RPMI8226 (cell line): ENCODE results near the gene FOXP2.
"Not testable (repeated sequence)": the region's sequence is repeated elsewhere in the genome, so short reads cannot be mapped to it uniquely, and the experiment has no call there.

Experiments used
- DNase-seq: peaks from one replicate; pipeline ENCODE4 v3.0.0-alpha.2; 2015

Gene FOXP2

DNA sequence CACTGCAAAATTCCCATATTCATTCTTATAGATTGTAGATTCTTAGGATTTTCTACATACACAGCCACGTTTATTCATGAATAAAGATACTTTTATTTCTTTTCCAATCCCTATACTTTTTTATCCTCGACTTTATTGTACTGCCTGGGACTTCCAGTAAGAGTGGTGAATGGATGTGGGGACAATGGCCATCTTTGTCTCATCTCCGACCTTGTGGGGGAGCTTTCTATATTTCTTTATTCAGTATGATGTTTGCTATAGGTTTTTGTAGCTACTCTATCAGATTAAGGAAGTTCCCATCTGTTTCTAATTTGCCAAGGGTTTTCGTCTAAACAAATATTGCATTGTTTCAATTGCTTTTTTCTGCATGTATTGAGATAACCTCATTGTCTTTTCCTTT, 184.3 kb downstream of the FOXP2 start:
- no peak for DNase-seq

- DNase-seq, result no peak
These were observed 191.5 kb downstream of the FOXP2 start for GRCh38 chr7:114606100-114606499.

DNA sequence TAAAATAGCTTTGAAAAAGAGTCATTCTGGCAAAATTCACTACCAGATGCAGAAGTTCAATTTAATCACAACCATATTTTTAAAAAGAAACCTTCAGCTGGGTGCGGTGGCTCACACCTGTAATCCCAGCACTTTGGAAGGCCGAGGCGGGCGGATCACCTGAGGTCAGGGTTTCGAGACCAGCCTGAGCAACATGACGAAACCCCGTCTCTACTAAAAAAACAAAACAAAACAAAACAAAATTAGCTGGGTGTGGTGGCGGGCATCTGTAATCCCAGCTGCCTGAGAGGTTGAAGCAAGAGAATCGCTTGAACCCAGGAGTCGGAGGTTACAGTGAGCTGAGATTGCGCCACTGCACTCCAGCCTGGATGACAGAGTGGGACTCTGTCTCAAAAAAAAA, 194.2 kb downstream of the FOXP2 start:
- DNase-seq, result not testable (repeated sequence)

DNA sequence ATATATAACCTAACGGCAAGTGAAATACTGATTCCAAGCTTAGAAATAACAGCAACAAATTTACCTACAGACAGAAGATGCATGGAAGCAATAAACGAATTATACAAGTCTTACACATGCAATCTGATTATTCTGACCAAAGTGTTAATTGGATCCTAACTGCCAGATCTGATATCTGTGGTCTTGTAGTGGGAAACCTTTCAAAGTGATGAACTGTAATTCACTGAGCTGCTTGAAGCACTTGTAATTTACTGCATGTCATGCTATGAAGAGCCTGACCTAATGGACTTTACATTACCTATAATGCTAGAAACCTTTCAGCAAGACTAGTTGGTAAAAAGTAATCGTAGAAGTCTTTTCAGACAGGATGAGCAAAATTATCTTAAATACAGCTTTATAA, 205.6 kb downstream of the FOXP2 start:
- DNase-seq, result no peak

DNA sequence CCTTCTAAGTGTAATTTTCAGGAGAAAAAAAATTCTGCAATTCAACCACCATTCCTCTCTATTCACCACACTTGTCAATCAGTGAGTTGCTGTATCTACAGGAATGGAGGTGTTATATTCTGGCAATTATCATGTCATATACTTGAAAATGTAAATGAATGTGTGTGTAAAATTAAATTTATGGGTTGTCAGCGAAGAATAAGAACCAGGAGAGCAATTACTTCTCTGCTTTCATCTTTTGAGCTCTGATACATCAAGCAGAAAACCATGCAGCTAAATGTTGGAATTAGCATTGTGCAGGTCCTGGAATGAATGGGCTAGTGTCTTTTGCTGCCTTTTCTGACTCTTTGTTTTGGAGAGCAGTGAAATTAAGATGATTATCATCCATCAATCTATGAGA, 207.6 kb downstream of the FOXP2 start:
- no peak for DNase-seq

DNA sequence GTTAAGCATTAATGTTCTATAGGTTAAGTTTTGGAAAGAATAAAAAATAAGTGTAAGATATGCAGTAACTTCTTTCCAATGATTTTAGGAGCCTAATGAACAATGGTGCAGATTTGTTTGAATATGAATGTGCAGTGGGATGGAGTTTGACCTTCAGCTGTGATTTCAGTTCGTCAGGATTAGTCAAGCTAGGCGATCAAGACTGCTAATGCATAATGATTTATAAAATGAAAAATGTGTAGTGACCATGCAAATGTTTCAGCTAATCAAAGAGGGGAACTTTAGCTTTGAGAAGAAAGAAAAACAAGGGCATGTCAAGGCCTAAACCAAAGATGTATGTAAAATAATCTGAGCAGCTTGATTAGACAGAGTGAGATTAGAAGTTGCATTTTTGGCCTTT, 208.5 kb downstream of the FOXP2 start:
- no peak for DNase-seq

DNA sequence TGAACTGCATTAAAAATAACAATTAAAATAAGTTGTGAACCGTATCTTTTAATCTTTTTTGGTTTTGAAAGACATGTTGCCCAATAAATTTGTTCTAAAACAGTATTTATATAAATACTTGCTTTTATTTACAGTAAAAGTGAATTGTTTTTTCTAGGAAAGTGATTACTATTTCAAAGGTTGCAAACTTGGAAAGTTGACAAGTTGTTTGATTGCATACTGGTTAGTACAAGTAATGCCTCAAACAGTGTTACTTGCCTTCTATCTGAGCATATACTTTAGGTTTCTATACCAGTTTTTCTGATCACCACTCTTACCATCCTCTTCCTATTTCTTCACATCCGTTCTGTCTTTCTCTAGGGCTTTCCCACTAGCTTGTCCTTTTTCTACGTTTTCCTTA, 212.6 kb downstream of the FOXP2 start:
- no peak for DNase-seq

DNA sequence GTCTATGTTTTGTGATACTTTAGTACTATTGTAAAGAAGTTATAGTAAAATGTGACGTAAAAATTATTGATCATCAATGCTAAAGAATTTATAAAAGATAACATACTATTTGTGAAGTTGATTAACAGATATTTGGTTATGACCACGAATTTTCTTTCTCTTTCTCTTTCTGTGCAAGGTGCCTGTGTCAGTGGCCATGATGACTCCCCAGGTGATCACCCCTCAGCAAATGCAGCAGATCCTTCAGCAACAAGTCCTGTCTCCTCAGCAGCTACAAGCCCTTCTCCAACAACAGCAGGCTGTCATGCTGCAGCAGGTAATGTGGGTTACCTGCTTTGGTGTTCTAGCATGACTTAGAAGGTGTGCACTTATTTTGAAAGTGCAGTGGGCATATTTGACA, 213.7 kb downstream of the FOXP2 start:
- no peak for DNase-seq

- DNase-seq, result no peak
These were observed 215.1 kb downstream of the FOXP2 start for GRCh38 chr7:114629762-114630161.

DNA sequence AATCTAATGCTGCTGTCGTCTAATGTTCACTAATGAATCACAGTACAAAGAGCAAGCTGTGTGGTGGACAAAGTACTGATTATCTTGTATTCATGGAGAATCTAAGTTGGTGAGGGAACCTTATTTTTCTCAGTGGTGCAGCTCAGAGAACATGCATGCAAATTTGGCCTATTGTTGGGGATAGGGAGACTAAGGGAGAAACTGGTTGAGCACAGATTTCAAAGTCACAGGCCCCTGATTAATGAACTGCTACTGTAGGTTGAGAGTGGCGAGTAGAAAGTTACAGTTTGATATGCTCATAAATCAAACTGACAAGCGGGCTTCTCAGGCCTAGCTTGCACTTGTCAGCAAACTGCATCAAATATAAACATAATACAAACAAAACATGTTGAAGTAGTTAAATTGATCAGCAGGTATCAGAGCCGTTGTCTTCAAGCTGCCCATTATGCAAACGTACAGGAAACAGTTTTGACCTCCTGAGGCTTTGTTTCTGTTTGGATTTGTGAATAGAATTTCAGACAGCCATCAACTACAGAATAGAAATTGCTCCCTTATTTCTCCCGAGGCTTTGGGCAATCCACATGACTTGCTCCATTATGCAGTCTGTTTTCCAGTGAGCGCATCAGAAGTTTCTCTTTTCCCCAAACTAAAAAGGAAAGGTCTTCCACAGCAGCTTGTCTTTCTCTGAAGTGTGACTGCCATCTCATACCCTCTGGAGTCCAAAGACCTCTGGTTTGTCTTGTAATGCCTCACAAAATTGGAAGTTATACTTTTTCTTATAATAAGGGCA, 215.8 kb downstream of the FOXP2 start:
- no peak for DNase-seq

DNA sequence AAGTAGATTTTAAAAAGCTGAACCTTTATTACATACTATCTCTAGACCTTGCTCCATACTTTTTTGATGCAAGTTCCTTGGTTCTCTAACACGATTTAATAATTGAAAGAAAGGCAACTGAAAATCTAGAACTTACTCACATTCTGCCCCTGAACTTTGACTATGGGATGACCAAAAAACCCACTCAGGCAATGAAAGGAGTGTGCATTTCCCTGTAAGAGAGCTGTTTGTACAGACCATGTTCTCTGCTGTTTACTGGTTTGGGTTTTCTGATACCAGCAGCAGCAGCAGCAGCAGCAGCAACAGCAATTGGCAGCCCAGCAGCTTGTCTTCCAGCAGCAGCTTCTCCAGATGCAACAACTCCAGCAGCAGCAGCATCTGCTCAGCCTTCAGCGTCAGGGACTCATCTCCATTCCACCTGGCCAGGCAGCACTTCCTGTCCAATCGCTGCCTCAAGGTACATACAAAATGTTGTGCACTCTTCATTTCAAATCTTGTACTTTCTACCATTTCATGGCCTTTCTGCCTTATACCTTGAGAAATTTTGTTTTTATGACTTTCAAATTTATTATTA, 216.7 kb downstream of the FOXP2 start:
- DNase-seq, result no peak

GRCh38 chr7:114639451-114639850, 224.8 kb downstream of the FOXP2 start:
- no peak for DNase-seq

DNA sequence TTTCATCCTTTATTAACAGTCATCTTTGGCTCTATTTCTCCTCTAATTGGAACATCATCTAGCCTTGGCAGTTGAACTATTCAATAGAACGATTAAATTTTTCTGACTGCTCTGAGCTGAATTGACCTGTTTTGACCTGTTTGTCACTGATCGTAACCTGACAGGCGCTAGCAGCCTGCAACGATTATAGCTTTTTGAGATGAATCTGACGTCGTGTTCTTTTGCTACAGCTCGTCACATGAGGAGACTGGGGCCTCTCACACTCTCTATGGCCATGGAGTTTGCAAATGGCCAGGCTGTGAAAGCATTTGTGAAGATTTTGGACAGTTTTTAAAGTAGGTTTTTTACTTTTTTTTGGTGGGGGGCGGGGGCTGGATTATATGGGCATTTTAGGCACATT, 229.8 kb downstream of the FOXP2 start:
- no peak for DNase-seq

GRCh38 chr7:114645451-114645850, 230.8 kb downstream of the FOXP2 start:
- DNase-seq, result no peak

DNA sequence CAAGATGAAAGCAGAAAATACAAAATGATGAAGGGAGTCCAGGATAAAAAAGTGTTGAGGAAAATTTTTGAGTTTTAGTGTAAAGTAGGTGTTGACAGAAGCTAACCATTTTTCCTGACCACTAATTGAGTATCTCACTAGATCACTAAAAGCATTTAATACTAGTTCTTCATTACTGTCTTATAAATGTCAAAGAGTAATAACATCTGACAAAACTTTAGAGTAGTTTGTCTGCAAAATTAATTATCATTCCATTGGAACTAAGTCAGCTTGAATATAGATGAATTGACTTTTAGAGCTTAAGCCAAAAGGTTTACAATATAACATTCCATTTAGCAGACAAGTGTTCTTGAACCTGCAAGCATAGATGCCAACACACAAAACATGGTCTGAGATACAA, 232.9 kb downstream of the FOXP2 start:
- no peak for DNase-seq

GRCh38 chr7:114648117-114648516, 233.5 kb downstream of the FOXP2 start:
- DNase-seq, result no peak

DNA sequence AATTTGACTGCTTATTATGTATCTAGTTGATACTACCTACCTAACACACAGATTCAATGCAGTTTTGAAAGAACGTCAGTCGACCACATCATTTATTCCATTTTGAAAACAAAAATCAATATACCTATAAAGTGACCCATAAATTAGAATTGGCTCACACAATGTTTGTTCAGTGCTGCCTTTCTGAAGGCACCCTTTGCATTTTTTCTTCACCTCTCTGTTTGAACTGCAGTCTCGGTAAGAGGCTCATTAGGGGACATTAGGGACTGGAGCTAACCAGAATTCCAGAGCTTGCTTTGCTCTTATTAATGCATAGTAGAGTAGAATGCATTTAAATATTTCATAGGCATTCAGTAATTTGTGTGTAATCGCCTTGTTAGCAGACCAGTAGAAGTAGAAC, 234.1 kb downstream of the FOXP2 start:
- DNase-seq, result no peak

DNA sequence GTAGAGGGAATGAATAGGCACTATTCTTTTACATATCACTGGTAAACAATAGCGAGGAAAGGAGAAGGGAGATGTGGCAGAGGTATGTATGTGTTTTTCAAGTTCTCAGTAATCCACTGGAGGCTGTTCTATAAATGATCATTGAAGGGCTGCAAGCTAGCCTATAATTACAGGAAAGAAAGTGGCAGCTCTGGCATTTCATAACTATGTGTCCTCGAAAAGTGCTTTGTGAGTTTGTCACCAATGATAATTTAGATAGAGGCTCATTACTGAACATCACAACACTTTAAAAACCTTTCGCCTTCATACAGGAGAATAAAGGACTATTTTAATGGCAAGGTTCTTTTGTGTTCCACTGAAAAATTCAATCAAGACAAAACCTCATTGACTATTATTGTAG, 235.1 kb downstream of the FOXP2 start:
- no peak for DNase-seq

DNA sequence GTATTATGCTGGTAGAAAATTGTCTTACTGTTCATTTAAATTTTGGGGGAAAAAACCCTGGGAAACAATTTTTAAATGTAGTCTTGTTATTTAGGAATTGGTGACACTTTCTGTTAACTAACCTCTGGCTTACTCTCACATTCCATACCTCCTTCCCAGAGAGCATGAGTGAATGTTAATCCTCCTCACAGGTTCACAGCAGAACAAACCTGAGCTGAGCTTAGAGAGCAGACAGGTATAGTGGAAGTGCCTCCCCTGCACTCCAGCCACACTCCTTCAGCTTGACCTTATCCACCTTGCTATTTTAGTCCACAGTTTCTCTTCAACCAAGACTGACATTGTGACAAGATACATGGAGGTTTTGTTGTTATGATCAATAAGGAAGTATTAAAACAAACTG, 235.9 kb downstream of the FOXP2 start:
- DNase-seq, result no peak

DNA sequence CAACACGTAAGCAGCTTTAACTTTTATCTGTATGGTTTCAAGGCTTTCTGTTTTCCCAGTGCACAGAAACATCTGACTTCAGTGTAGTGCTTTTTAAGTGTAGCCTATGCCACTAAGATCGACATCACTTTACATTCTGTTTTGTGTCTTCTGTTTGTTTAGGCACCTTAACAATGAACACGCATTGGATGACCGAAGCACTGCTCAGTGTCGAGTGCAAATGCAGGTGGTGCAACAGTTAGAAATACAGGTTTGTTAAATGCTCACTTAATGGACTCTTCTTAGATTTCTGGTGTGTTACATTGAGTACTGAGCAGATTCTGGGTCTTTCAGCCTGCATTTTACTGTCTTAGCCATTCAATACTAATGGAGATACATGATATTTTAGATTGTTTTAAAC, 237.4 kb downstream of the FOXP2 start:
- no peak for DNase-seq

GRCh38 chr7:114653364-114654088, 238.9 kb downstream of the FOXP2 start:
- DNase-seq, result no peak

DNA sequence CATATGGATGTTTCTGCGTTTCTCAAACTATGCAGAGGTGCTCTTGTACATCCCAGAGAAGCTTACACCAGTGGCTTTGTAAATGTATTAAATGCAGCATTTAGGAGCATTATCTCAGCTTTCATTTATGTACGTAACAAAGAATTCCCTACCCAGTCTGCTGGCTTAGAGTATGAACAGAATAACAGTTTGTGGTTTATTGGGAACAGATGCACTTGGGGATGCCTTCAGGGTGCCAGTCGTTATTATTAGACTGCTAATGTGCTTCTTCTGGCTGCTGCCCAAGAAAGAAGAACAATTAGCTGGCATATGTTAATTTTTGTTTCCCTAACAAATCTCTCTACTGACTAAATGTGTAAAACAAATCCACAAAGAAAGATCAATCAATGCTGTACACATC, 241.9 kb downstream of the FOXP2 start:
- peak; percentile 29 for DNase-seq

DNA sequence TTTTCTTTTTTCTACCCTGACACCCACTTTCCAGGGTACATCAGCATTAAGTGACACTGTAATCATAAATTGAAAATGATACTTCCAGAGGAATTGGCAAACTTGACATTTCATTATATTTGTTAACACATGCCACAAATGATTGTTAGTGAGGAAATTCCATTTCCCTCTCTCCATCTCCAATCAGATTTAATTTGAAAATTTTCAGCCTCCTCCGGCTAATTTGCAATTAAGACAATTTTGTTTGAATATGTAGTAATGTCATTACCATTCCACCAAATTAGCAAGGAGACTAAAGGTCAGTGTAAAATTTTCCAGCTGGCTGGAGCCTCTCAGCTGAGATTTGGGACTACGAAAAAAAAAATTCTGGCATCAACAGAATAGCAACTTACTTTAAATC, 242.7 kb downstream of the FOXP2 start:
- DNase-seq, result no peak

- DNase-seq, result no peak
These were observed 243.6 kb downstream of the FOXP2 start for GRCh38 chr7:114658216-114658615.
